NT2/D1 (cell line): ENCODE data around the gene ARHGAP33.
"Not testable (repeated sequence)": the region's sequence is repeated elsewhere in the genome, so short reads cannot be mapped to it uniquely, and the experiment has no call there.

Source experiments
- DNase-seq: peaks from one replicate; pipeline ENCODE4 v3.0.0-alpha.2; 2011; ENCODE audit warnings: low read depth, low spot score
- H3K27me3 ChIP-seq: 2 replicates; pipeline ENCODE4 v1.6.0; 2011; ENCODE audit warnings: mild to moderate bottlenecking; ENCODE audit not compliant: insufficient read length, insufficient read depth
- H3K36me3 ChIP-seq: 2 replicates; pipeline ENCODE4 v1.6.1; 2011; ENCODE audit warnings: mild to moderate bottlenecking, low read length, mixed read lengths; ENCODE audit not compliant: insufficient read depth, insufficient read length
- H3K4me1 ChIP-seq: 2 replicates; pipeline ENCODE4 v1.5.1; 2011; ENCODE audit not compliant: insufficient read depth, insufficient read length
- H3K4me3 ChIP-seq: 2 replicates; pipeline ENCODE4 v1.5.1; 2011; ENCODE audit warnings: low read depth; ENCODE audit not compliant: insufficient read length
- H3K9ac ChIP-seq: 2 replicates; pipeline ENCODE4 v1.6.0; 2011; ENCODE audit warnings: low read depth; ENCODE audit not compliant: insufficient read length
- H3K9me3 ChIP-seq: 2 replicates; pipeline ENCODE4 v1.5.1; 2011; ENCODE audit warnings: mild to moderate bottlenecking, low read length; ENCODE audit not compliant: insufficient read depth
- SUZ12 ChIP-seq: IDR thresholded peaks from 2 replicates; pipeline ENCODE4 v1.6.1; 2011; ENCODE audit not compliant: insufficient read length, insufficient read depth; ENCODE audit errors: extremely low read depth
- YY1 ChIP-seq: IDR thresholded peaks from 2 replicates; pipeline ENCODE4 v1.6.1; 2011; ENCODE audit not compliant: insufficient read length, insufficient read depth
- ZNF274 ChIP-seq: IDR thresholded peaks from 2 replicates; pipeline ENCODE4 v1.6.1; 2011; ENCODE audit warnings: mild to moderate bottlenecking, low read depth, low read length

The ARHGAP33 gene

DNA sequence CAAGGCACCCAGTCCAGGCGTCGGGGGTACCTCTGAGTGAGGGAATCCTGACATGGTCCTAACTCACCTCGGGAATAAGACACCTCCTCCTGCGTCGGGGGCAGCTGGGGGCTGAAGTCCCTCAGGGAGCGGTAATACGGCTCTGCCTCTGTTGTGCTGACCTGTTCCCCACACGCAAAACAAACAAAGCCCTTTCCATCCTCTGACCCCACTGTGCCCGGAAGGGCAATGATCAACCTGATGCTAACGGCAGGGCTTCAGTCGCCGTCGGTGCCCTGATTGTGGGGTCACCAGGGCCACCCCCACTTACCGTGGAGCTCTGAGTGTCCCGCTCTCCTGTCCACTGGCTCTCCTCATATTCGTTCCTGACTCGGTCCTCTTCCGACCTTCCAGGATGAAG is 55.6 kb downstream of the ARHGAP33 start:
- H3K36me3 ChIP-seq = no peaks in the 10 kb centered on the region
- H3K4me1 ChIP-seq = peaks cover 2% of the 10 kb centered on the region
- no peak overlapping the region for H3K4me3 ChIP-seq
- H3K27me3 ChIP-seq = peaks cover 35% of the 10 kb centered on the region
- no peak for DNase-seq
- no peaks in the 10 kb centered on the region for H3K9me3 ChIP-seq
- no peak for TF ChIP-seq ZNF274
- TF ChIP-seq SUZ12 = no peak
- no peak for TF ChIP-seq YY1
- H3K9ac ChIP-seq = no peak overlapping the region

GRCh38 chr19:35832054-35832453 is 56.7 kb downstream of the ARHGAP33 start:
- TF ChIP-seq ZNF274 = no peak
- no peak for TF ChIP-seq SUZ12
- TF ChIP-seq YY1 = no peak
- no peak overlapping the region for H3K4me3 ChIP-seq
- peaks cover 31% of the 10 kb centered on the region for H3K27me3 ChIP-seq
- no peak overlapping the region for H3K9ac ChIP-seq
- DNase-seq = no peak
- H3K36me3 ChIP-seq = no peaks in the 10 kb centered on the region
- peaks cover 2% of the 10 kb centered on the region for H3K4me1 ChIP-seq
- no peaks in the 10 kb centered on the region for H3K9me3 ChIP-seq

GRCh38 chr19:35833972-35834371 is 58.6 kb downstream of the ARHGAP33 start:
- no peaks in the 10 kb centered on the region for H3K9me3 ChIP-seq
- no peak for DNase-seq
- H3K36me3 ChIP-seq = no peaks in the 10 kb centered on the region
- peaks cover 24% of the 10 kb centered on the region for H3K27me3 ChIP-seq
- no peak overlapping the region for H3K4me3 ChIP-seq
- no peak overlapping the region for H3K9ac ChIP-seq
- H3K4me1 ChIP-seq = no peaks in the 10 kb centered on the region
- no peak for TF ChIP-seq SUZ12
- no peak for TF ChIP-seq ZNF274
- TF ChIP-seq YY1 = no peak

DNA sequence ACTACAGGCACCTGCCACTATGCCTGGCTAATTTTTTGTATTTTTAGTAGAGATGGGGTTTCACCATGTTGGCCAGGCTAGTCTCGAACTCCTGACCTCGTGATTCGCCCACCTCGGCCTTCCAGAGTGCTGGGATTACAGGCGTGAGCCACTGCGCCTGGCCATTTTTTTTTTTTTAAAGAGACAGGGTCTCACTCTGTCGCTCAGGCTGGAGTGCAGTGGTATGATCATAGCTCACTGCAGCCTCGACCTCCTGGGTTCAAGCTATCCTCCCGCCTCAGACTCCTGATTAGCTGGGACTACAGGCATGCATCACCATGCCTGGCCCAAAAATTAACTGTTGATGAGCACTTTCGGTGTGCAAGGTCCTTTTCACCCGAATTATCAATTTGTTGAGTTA is 60.7 kb downstream of the ARHGAP33 start:
- H3K36me3 ChIP-seq, H3K4me3 ChIP-seq, H3K4me1 ChIP-seq, H3K9me3 ChIP-seq, H3K9ac ChIP-seq, H3K27me3 ChIP-seq, DNase-seq: not testable (repeated sequence)
